ENCODE data around the gene SAMD11. TPM values are rescaled to one million over a fixed set of nuclear protein-coding genes. Genes with fewer than 3 reads are reported as not detected.
A peak's percentile ranks its signal among the peaks of the same experiment; 100 is the strongest.
"Not testable (repeated sequence)": the region's sequence is repeated elsewhere in the genome, so short reads cannot be mapped to it uniquely, and the experiment has no call there.

SAMD11 gene
- total RNA-seq, 1 experiment from 2014 or later, result 11.5 TPM

DNA sequence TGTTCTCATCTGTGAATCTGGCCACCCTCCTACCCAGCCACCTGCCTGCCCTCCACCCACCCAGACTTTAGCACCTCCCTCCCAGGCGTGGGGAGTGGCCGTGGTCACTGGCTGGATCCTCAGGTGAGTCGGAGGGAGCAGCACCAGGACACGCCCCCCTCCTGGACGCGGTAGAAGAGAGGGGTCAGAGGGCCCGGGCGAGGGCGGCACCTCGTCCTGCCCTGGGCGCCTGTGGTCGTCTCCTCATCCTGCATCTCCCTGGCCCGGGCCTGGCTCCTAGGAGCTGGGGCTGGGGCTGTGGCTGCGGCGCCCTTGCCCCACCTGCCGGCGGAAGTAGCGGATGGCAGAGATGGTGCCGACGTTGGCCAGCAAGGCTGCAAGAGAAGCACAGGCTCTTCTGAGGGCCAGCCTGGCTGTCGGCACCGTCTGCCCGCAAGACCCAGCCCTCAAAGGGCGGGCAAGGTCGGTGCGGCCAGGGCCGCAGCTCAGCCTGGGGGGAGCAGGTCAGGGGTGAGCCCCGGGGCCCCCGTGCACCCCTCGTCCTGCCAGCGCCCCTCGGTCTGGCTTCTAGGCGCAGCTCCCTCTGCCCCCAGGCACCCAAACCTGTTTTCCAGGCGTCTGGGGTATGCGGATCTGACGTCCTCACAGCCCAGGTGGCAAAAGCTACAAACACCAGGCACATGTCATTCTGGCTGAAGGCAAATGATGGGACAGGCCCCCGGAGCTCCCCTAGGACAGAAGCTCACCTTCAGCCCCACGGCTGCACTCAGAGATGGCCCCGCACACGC lies 52.4 kb downstream of the SAMD11 start:
- ATAC-seq, result peak; percentile 85
- Histone ChIP-seq H3K36me3 (ENCODE audit: control insufficient read depth in 1 of 2, insufficient read depth in 2 of 2, low read length in 2 of 2) (no peaks in the 10 kb centered on the region), H3K9me3 (ENCODE audit: control insufficient read depth in 1 of 2, insufficient read depth in 1 of 2, low read depth in 1 of 2, low read length in 2 of 2) (no peaks in the 10 kb centered on the region), H4K20me1 (ENCODE audit: insufficient read depth) (no peaks in the 10 kb centered on the region), H3K4me1 (ENCODE audit: control insufficient read depth in 1 of 2, insufficient read depth in 2 of 2, low read length in 2 of 2) (peaks cover 10 to 22% of the 10 kb centered on the region in 2 experiments), H3K27ac (ENCODE audit: low read depth, low read length) (peak overlapping the region; percentile 93), H3K4me2 (ENCODE audit: low read length) (peak overlapping the region; percentile 97), H3K79me2 (ENCODE audit: insufficient read depth, low read length) (no peaks in the 10 kb centered on the region), H3K9me2 (ENCODE audit: insufficient read depth) (no peaks in the 10 kb centered on the region), H2AFZ (ENCODE audit: low read depth, low read length, poor library complexity, severe bottlenecking) (no peak overlapping the region), H3K9ac (ENCODE audit: low read length) (peak overlapping the region; percentile 63), H3K4me3 (replicated peaks in 1 of 2; ENCODE audit: low read depth in 1 of 2, low read length in 2 of 2) (peak overlapping the region; percentile 46 to 58), H3K27me3 (ENCODE audit: insufficient read depth, low read length) (no peaks in the 10 kb centered on the region)
- BruUV-seq (replicated peaks), result no TSS peak
- intact Hi-C loops (cut with micrococcal nuclease), result loop anchor here (5.0 kb wide), 1 partner anchor 141 kb away; the partner anchor contains the start of gene C1orf159
- peak; percentile 41 for DNase-seq (ENCODE audit: low read depth, low spot score)
- ChIA-PET CTCF (interaction anchor here (0.7 to 1.2 kb wide), 4 partner anchors 9 to 316 kb away, joined by 3 to 5 read pairs (median 5); partner anchors contain the start of gene PLEKHN1), POLR2A (interaction anchor here (1.1 to 1.5 kb wide), 2 partner anchors 9 to 24 kb away, joined by 3 to 11 read pairs; partner anchors contain the start of gene HES4), RAD21 (ENCODE audit: low non-redundant PET in 1 of 2, low total read pairs in 2 of 2, uncharacterized antibody in 2 of 2, unreplicated experiment in 2 of 2) (interaction anchor here (0.6 kb wide), 2 partner anchors 9 to 107 kb away, joined by 3 to 5 read pairs; no protein-coding TSS in a partner anchor)
- TF ChIP-seq SIN3A (IDR thresholded peaks at IDR 0.05; ENCODE audit: low read depth) (no peak), TCF7L2 (IDR thresholded peaks at IDR 0.05; ENCODE audit: borderline replicate concordance, extremely low read depth, insufficient read depth, insufficient read length) (peak; percentile 22), RAD21 (IDR thresholded peaks at IDR 0.05; ENCODE audit: low read depth) (peak; percentile 71), POLR2AphosphoS5 (IDR thresholded peaks at IDR 0.05; ENCODE audit: low read depth, low read length) (peak; percentile 66)
- TF ChIP-seq, protein P1, sequence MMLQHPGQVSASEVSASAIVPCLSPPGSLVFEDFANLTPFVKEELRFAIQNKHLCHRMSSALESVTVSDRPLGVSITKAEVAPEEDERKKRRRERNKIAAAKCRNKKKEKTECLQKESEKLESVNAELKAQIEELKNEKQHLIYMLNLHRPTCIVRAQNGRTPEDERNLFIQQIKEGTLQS (IDR thresholded peaks at IDR 0.05), result no peak
- TF ChIP-seq, protein P2, sequence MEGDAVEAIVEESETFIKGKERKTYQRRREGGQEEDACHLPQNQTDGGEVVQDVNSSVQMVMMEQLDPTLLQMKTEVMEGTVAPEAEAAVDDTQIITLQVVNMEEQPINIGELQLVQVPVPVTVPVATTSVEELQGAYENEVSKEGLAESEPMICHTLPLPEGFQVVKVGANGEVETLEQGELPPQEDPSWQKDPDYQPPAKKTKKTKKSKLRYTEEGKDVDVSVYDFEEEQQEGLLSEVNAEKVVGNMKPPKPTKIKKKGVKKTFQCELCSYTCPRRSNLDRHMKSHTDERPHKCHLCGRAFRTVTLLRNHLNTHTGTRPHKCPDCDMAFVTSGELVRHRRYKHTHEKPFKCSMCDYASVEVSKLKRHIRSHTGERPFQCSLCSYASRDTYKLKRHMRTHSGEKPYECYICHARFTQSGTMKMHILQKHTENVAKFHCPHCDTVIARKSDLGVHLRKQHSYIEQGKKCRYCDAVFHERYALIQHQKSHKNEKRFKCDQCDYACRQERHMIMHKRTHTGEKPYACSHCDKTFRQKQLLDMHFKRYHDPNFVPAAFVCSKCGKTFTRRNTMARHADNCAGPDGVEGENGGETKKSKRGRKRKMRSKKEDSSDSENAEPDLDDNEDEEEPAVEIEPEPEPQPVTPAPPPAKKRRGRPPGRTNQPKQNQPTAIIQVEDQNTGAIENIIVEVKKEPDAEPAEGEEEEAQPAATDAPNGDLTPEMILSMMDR (IDR thresholded peaks at IDR 0.05 in 2 of 3, conservative IDR thresholded peaks at IDR 0.05 in 1 of 3; ENCODE audit: borderline replicate concordance in 1 of 3, insufficient read depth in 1 of 3, low read depth in 2 of 3, low read length in 2 of 3), result peak in 2 of 3 experiments; percentile 36 to 59; a peak in 4 of 6 replicates

DNA sequence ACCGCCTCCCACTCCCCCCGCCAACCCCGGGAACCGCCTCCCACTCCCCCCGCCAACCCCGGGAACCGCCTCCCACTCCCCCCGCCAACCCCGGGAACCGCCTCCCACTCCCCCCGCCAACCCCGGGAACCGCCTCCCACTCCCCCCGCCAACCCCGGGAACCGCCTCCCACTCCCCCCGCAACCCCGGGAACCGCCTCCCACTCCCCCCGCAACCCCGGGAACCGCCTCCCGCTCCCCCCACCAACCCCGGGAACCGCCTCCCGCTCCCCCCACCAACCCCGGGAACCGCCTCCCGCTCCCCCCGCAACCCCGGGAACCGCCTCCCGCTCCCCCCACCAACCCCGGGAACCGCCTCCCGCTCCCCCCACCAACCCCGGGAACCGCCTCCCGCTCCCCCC lies 53.1 kb downstream of the SAMD11 start:
- not testable (repeated sequence) for DNase-seq (ENCODE audit: low read depth, low spot score); H3K27me3 ChIP-seq (ENCODE audit: insufficient read depth, low read length); H3K9me2 ChIP-seq (ENCODE audit: insufficient read depth); H3K4me2 ChIP-seq (ENCODE audit: low read length); H3K36me3 ChIP-seq (ENCODE audit: control insufficient read depth in 1 of 2, insufficient read depth in 2 of 2, low read length in 2 of 2); H3K79me2 ChIP-seq (ENCODE audit: insufficient read depth, low read length); H3K9me3 ChIP-seq (ENCODE audit: control insufficient read depth in 1 of 2, insufficient read depth in 1 of 2, low read depth in 1 of 2, low read length in 2 of 2); H3K9ac ChIP-seq (ENCODE audit: low read length); H4K20me1 ChIP-seq (ENCODE audit: insufficient read depth); ATAC-seq; BruUV-seq (replicated peaks); H3K27ac ChIP-seq (ENCODE audit: low read depth, low read length); H2AFZ ChIP-seq (ENCODE audit: low read depth, low read length, poor library complexity, severe bottlenecking); H3K4me3 ChIP-seq (replicated peaks in 1 of 2; ENCODE audit: low read depth in 1 of 2, low read length in 2 of 2)
- intact Hi-C loops (cut with micrococcal nuclease), result loop anchor here (5.0 kb wide), 1 partner anchor 141 kb away; the partner anchor contains the start of gene C1orf159
- ChIA-PET RAD21 (ENCODE audit: low non-redundant PET in 1 of 2, low total read pairs in 2 of 2, uncharacterized antibody in 2 of 2, unreplicated experiment in 2 of 2) (interaction anchor here in 1 of 2 experiments (0.6 kb wide), 1 partner anchor 107 kb away, joined by 5 read pairs; no protein-coding TSS in a partner anchor), POLR2A (interaction anchor here (1.1 to 1.5 kb wide), 2 partner anchors 9 to 23 kb away, joined by 3 to 11 read pairs; partner anchors contain the start of gene HES4), CTCF (interaction anchor here (1.0 to 1.2 kb wide), 2 partner anchors 10 to 107 kb away, joined by 5 read pairs; partner anchors contain the start of gene PLEKHN1)
- H3K4me1 ChIP-seq (ENCODE audit: control insufficient read depth in 1 of 2, insufficient read depth in 2 of 2, low read length in 2 of 2), result peaks cover 10 to 22% of the 10 kb centered on the region in 2 experiments
